Uterus (tissue), 4 donors: ENCODE data around the gene PRSS53. TPM values are rescaled to one million over a fixed set of nuclear protein-coding genes. Genes with fewer than 3 reads are reported as not detected.

Source experiments
- DNase-seq, 2 donors: peaks; one replicate each; pipeline ENCODE4 v3.0.0-alpha.2; 2019 to 2020
- H3K27ac ChIP-seq, 2 donors: fragments of 200-600 bp; sonication (generic); 1 replicate in 1 of 2; 2 replicates in 1 of 2; pipeline ENCODE4 v1.5.1; 2016 to 2018
- H3K27me3 ChIP-seq, 2 donors: fragments of 200-600 bp; sonication (generic); one replicate each; pipeline ENCODE4 v1.5.1; 2018 to 2019; ENCODE audit warnings: control low read depth in 1 of 2
- H3K36me3 ChIP-seq, 2 donors: fragments of 200-600 bp; sonication (generic); one replicate each; pipeline ENCODE4 v1.5.1; 2019; ENCODE audit warnings: control low read depth in 1 of 2
- H3K4me1 ChIP-seq, 2 donors: fragments of 200-600 bp; sonication (generic); one replicate each; pipeline ENCODE4 v1.5.1; 2018 to 2019; ENCODE audit warnings: control low read depth in 1 of 2
- H3K4me3 ChIP-seq, 2 donors: fragments of 200-600 bp; sonication (generic); 1 replicate in 1 of 2; 2 replicates in 1 of 2; pipeline ENCODE4 v1.5.1; 2018 to 2019; ENCODE audit warnings: mild to moderate bottlenecking in 1 of 2
- H3K9me3 ChIP-seq, 2 donors: fragments of 200-600 bp; sonication (generic); one replicate each; pipeline ENCODE4 v1.5.1; 2019; ENCODE audit warnings: control low read depth in 1 of 2
- CTCF ChIP-seq, 4 experiments: fragments of 200-600 bp in 2 of 4; fragments of 450-650 bp in 2 of 4; sonication (generic) in 2 of 4; IDR thresholded peaks; one replicate each; pipeline ENCODE4 v1.5.1; 2016 to 2019; ENCODE audit warnings: antibody characterized with exemption in 4 of 4, mild to moderate bottlenecking in 2 of 4, moderate library complexity in 1 of 4
- POLR2A ChIP-seq, 2 donors: fragments of 450-650 bp; IDR thresholded peaks; one replicate each; pipeline ENCODE4 v1.6.1; 2016; ENCODE audit warnings: antibody characterized with exemption in 2 of 2, mild to moderate bottlenecking in 1 of 2, moderate library complexity in 1 of 2
- intact Hi-C: fragments of 100-400 bp; cut with DNase I; formaldehyde crosslinking; loops from one replicate; pipeline ENCODE4 v1.15.1; 2023; ENCODE audit warnings: low total_unique reads
- total RNA-seq, 4 donors: library from RNA; depleted of rRNA in 3 of 4; stranded (reverse); fragments of >200 nt in 3 of 4; gene quantifications; one replicate each; pipeline versions ENCODE4 v1.1.0 to v1.2.4, GENCODE V29; 2014 to 2023
- donor health status: DM: yes; HTN: yes; CAD: no.

PRSS53 gene
- total RNA-seq, 4 donors from 2014 or later: under 0.01 to 5.5 (median 2.4) TPM; not detected in 1

GRCh38 chr16:31090540-31090939 is 1.8 kb upstream of the PRSS53 start:
- H3K36me3 ChIP-seq: no peaks in the 10 kb centered on the region

GRCh38 chr16:31089199-31089598 is 456 bp upstream of the PRSS53 start:
- Histone ChIP-seq H3K27ac (no peak overlapping the region), H3K4me3 (no peak overlapping the region), H3K27me3 (no peaks in the 10 kb centered on the region), H3K4me1 (peaks cover 0 to 3% of the 10 kb centered on the region in 2 donors), H3K36me3 (no peaks in the 10 kb centered on the region), H3K9me3 (no peaks in the 10 kb centered on the region)
- TF ChIP-seq POLR2A (IDR thresholded peaks at IDR 0.05): no peak
- no peak for TF ChIP-seq CTCF (IDR thresholded peaks at IDR 0.05)
- intact Hi-C loops: no loop called here
- DNase-seq: no peak

More at GRCh38 chr16:31090540-31090939, 1.8 kb upstream of the PRSS53 start:
- intact Hi-C loops: no loop called here
- no peak for DNase-seq
- Histone ChIP-seq H3K4me1 (peaks cover 0 to 3% of the 10 kb centered on the region in 2 donors), H3K27ac (no peak overlapping the region), H3K4me3 (no peak overlapping the region), H3K9me3 (no peaks in the 10 kb centered on the region), H3K27me3 (no peaks in the 10 kb centered on the region)
- no peak for TF ChIP-seq POLR2A (IDR thresholded peaks at IDR 0.05)
- no peak for TF ChIP-seq CTCF (IDR thresholded peaks at IDR 0.05)

GRCh38 chr16:31087971-31088370 is 772 bp downstream of the PRSS53 start:
- Histone ChIP-seq H3K27me3 (no peaks in the 10 kb centered on the region), H3K4me1 (no peaks in the 10 kb centered on the region), H3K36me3 (no peaks in the 10 kb centered on the region), H3K27ac (no peak overlapping the region), H3K4me3 (no peak overlapping the region), H3K9me3 (no peaks in the 10 kb centered on the region)
- TF ChIP-seq CTCF (IDR thresholded peaks at IDR 0.05) (no peak), POLR2A (IDR thresholded peaks at IDR 0.05) (no peak)
- intact Hi-C loops: no loop called here
- DNase-seq: no peak

GRCh38 chr16:31087481-31087880 is 1.3 kb downstream of the PRSS53 start:
- no peaks in the 10 kb centered on the region for H3K27me3 ChIP-seq
- TF ChIP-seq POLR2A (IDR thresholded peaks at IDR 0.05) (no peak), CTCF (IDR thresholded peaks at IDR 0.05) (no peak)
- no peaks in the 10 kb centered on the region for H3K36me3 ChIP-seq
- no peaks in the 10 kb centered on the region for H3K9me3 ChIP-seq
- intact Hi-C loops: no loop called here
- H3K4me1 ChIP-seq: no peaks in the 10 kb centered on the region
- DNase-seq: no peak
- no peak overlapping the region for H3K27ac ChIP-seq
- H3K4me3 ChIP-seq: no peak overlapping the region

GRCh38 chr16:31086629-31086906 is 2.2 kb downstream of the PRSS53 start:
- intact Hi-C loops: no loop called here
- H3K27me3 ChIP-seq: no peaks in the 10 kb centered on the region

More at GRCh38 chr16:31086629-31086906, 2.2 kb downstream of the PRSS53 start:
- H3K4me3 ChIP-seq: no peak overlapping the region
- no peaks in the 10 kb centered on the region for H3K4me1 ChIP-seq
- no peaks in the 10 kb centered on the region for H3K36me3 ChIP-seq
- TF ChIP-seq POLR2A (IDR thresholded peaks at IDR 0.05): no peak
- no peak for TF ChIP-seq CTCF (IDR thresholded peaks at IDR 0.05)
- no peak for DNase-seq
- no peaks in the 10 kb centered on the region for H3K9me3 ChIP-seq
- H3K27ac ChIP-seq: no peak overlapping the region
